ENCODE results near the gene ACTRT3. TPM values are rescaled to one million over a fixed set of nuclear protein-coding genes. Genes with fewer than 3 reads are reported as not detected.
A peak's percentile ranks its signal among the peaks of the same experiment; 100 is the strongest.

Gene ACTRT3
- 12.3 and 14.3 TPM in 2 replicates for total RNA-seq

DNA sequence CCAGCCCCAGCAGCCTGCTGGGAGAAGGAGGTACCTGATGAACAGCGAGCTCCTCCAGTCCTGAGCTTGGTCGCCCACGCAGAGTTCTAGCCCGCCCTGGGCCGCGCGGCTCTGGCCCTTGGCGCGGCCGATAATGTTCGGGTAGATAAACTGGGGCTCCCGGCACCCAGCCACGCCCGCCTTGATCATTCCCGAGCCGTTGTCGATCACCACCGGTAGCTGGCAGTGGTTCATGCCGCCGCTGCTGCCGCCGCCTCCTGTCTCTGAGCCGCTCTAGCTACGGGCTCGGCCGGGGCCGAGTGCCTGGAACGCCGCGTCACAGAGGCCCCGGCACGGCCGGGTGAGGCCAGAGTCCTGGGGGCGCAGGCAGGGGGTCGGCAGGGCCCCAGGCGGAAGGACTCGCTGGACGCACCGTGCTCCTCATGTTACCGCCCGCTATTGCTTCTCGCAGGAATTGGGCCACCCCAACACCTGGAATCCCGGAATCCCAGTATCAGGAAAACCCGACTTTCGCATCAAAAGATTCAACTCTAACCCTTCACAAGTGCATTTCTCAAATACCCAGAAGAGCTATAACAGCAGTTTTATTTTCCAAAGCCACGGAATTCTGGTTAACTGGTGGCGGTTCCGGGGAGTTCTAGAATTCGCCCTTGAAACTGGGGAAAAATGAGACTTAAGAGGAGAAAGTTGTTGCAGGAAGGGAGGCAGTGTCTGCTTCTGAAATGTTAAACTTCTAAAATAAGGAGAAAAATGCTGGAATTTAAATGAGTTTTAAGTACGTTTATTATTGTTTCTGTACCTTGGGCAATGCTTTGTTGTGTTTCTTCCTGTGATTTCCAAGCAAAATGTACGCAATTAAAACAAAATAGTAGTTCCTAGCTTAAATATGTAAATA, at the start of gene ACTRT3:
Gene ACTRT3 (minus strand): TSS at position 275 of the 895 bp plus-strand sequence. CDS start 41 bp downstream, at position 234.
- DNase-seq (ENCODE audit: low read depth), result peak; percentile 57

DNA sequence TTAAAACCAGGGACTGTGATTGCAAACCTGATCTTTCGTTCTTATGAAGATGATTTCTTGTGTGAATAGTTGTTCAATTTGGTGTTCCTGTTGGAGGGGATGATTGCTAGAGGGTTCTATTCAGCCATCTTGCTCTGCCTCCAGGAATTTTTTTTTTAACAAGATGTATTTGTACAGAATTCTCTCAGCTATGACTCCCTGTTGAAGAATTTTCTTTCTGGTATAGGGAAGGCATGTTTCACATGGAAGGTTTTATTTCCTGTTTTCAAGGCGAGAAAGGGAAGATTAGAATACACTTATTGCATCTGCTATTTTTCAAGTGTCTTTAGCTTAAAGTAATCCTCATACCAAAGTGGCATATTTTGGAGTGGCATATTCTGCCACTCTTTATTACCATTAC, 49.0 kb upstream of the ACTRT3 start:
- peak; percentile 69 for DNase-seq (ENCODE audit: low read depth)

DNA sequence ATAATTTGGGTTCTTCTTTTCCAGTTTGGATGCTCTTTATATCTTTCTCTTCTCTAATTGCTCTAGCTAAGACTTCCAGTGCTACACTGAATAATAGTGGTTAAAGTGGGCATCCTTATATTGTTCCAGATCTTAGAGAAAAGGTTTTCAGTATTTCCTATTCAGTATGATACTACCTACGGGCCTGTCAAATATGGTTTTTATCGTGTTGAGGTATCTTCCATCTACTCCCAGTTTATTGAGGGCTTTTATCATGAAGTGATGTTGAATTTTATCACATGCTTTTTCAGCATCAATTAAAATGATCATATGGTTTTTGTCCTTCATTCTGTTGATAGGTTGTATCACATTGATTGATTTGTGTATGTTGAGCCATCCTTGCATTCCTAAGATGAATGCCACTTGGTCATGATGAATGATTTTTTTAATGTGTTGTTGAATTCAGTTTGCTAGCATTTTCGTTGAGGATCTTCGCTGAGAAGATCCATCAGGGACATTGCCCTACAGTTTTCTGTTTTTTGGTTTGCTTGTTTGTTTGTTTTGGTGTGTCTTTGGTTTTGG, 46.3 kb upstream of the ACTRT3 start:
- DNase-seq (ENCODE audit: low read depth), result no peak

DNA sequence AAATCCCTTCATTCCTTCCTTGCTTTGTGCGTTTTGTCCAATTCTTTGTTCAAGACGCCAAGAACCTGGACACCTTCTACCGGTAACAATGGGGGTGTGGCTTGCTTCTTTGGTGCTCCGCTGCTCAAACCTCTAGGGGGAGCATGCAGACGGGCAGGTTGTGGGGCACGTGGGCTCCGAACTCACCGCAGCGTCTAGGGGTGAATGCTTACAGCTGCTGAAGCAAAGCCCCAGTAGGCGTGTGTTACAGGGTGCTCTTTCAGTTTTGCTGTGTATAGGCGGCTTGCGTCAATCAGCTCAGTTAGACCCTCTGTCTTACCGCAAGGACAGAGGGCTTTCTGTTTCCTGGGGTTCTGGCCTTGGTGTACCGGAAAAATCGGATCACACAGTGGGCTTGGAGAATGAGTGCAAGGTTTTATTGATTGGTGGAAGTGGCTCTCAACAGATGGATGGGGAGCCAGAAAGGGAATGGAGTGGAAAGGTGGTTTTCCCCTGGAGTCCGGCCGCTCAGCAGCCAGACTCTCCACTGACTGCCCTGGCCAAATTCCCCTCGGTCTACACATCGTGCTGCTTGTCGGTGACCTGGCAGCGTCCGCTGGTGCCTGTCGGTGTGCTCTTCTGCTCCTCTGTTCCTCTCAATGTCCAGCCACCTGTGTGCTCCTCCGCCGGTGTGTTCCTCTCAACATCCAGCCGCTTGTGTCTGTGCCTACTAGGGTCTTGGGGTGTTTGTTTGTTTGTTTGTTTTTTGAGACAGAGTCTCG, 44.6 kb upstream of the ACTRT3 start:
- no peak for DNase-seq (ENCODE audit: low read depth)

DNA sequence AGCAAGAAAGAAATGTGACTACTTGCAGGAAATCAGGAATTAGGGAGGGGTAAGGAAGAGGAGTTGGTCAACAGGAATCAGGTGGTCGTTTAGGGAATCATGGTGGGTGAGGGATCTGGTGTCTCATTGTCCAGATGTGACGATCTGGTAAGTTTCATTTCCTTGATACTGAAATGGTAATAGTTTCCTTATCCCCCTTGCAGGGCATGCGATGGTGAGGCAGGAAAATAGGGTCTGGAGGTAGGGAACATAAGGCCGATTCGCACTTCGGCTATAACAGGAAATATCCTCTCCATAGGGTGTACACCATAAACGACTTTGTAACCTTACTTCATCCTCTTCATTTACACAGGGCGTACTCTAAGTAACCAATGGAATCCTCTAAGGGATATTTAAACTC, 43.9 kb upstream of the ACTRT3 start:
- DNase-seq (ENCODE audit: low read depth), result no peak

DNA sequence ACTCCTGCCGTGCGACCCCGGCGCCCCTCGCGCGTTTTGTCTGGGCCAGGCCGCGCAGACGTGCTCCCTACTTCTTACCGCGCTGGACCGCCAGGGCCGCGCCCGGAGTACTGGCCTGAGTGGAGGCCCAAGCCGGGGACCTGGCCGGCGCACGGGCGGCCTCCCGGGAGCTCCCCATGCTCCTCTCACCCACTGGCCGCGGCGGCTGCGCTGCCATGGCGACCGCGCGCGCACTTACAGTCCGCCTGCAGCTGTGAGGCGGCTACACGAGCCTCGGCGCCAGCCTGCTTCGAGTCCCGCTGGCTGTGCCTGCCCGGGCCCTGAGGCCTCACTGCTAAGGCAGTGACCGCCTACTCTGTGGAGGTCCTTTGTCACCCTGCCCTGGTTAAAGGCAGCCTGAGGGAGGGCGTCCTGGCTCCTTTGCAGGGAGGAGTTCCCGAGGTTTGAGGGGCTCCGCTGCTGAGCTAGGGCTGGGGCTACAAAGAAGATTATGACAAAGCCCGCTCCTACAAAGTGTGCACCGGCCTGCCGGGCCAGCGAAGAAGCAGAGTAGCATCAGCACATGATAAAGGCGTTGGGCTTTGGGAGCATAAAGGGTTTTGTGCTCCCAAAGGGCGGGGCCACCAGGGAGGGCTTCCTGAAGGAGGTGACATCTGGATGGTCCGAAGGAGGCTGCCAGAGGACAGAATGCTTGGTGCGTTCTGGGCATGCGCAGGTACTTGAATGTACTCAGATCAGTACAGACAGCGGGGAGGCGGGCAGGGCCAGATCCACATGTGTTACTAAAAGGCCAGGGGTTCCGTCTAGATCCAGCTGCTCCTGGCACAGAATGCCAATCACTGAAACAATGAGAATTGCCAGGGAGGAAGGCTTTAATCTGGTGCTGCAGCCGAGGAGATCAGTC, 43.2 kb upstream of the ACTRT3 start, which contains the start of the genes LRRC34 and LRRIQ4:
Gene LRRC34 (minus strand): TSS at position 573 of the 904 bp plus-strand sequence. CDS start 356 bp downstream, at position 217.
Gene LRRIQ4 (plus strand): TSS at position 539 of the 904 bp plus-strand sequence. CDS start 9,052 bp downstream, outside the sequence.
- DNase-seq (ENCODE audit: low read depth), result peak; percentile 66

DNA sequence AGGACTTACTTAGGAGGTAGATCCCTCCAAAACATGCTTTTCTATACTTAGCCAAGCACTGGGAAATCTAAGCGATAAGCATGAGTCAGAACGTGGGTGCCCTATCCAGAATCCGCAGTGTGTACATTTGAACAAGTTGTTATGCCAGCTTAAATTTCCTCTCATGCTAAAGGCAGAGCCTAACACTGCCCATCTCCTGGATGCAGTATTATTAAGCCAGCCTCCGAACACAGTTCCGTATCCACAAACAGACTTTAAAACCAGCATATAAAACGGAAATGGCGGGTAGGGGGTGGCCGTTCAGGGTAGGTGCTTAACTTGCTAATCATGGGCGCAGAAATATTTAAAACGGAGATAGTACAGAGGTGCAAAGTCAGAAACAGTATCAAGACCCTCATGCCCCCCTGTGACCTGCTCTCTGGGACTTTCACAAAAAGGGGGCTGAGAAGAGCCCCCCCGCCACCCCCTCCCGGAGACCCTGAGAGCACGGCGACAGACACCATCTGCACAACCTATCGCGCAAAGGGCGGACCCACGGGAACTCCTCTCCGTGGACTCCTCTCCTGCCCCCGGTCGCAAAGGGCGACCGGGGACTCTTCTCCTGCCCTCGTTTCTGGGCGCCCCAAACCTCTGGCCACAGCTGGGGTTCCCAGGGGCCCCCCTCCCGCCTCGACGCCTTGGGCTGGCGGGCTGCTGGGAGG, 42.4 kb upstream of the ACTRT3 start:
- peak; percentile 32 for DNase-seq (ENCODE audit: low read depth)

DNA sequence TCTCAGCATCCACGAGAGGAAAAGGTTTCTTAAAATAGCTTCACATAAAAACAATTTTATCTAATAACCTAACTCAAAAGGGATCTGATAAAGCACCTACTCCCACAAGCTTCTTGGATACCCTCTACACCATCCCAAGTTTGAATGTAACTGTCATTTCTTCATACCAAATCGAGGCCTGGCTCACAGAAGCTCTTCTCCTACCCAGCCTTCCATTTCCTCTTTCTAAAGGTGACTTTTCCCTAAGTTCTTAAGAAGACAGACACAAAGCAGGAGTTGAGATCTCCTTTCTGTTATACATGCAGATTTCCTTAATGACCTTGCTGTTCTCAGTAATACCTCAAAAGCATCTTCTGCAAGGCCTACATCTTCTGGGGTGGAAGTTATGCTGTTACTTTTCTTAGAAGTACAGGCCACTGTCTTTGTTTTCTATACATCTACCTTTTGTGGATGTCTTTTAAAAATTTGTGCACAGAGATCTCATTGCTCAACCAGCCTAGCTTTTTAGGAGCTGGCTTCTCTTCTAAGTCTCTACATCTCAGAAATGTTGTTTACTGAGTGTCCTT, 40.0 kb upstream of the ACTRT3 start:
- DNase-seq (ENCODE audit: low read depth), result no peak

DNA sequence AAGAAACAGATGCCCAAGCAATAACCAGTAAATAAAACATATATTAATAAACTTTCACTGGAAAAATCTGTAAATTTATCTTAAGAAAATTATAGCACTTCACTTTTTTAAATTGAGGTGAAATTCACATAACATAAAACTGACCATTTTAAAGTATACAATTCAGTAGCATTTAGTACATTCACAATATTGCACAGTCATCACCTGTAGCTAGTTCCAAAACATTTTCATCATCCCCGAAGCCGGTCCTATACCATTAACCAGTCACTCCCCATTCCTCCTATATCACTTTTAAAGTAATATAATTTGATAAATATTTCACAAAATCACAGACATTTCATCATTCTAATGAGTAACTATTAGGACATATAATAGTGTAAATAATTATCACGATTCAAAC, 35.3 kb upstream of the ACTRT3 start:
- no peak for DNase-seq (ENCODE audit: low read depth)

DNA sequence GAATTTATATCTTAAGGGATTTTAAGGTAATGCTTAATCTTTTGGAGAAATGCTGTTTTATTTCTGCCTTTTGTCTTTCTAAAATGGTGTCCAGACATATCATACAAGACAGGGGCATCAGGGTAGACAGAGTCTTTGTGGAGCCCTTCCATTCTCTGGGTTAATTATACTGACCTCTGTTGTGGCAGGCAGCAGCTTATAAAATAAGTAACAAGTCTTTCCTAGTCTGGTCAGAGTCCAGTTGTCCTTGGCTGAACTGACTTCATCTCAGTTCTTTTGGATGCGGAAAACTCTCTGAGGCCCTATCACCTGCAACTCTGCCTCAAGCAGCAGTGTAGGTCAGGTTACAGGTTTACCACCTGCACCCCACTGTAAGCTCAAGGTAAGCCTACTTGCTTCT, 23.0 kb upstream of the ACTRT3 start:
- no peak for DNase-seq (ENCODE audit: low read depth)

DNA sequence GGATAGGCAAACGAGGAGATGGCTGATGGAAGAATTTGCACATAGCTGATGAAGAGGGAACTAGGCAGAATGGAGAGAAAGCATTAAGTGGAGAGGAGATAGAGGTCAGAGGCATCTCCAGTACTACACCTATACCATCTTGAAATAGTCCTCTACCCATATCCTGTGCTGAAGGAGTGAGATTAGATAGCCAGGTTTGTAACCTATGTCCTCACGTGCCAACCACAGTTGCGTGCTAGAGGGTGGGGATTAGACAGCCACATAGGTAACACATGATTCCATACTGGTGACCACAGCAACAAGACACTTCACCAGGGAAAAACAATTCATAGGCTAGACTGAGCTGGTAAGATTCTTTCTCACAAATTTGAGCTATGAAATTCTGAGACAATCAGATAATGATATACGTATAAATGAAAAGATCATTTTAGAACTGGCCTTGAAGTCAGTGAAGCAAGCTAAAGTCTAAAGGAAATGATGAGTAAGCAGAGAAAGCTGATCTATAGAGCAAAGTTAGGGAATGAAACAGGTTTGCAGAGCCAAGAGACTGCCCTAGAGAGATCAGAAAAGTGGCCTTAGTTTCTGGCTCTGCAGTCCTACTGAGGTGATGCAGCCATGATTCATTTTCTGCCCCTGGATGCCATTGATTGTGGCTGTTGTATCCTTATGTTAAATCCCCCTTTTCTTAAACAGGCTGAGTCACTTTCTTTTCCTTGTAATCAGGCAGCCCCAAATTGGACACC, 21.5 kb upstream of the ACTRT3 start:
- DNase-seq (ENCODE audit: low read depth), result no peak

DNA sequence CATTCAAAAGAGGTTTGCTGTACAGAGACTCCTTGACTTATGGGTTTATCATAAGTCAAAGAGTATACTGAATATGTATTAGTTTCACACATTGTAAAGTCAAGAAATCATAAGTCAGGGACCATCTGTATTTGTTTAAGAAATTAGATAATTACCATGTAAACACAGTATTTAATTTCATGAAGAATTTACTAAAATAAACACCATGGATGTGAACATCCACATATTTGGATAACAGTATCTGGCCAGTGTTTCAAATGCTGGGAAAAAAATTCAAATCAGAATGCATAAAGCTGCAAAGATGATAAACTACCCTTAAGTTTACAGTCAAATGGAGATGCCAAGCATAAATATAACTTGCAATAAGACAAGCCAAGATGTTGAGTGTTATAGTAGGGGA, 20.9 kb upstream of the ACTRT3 start:
- no peak for DNase-seq (ENCODE audit: low read depth)

DNA sequence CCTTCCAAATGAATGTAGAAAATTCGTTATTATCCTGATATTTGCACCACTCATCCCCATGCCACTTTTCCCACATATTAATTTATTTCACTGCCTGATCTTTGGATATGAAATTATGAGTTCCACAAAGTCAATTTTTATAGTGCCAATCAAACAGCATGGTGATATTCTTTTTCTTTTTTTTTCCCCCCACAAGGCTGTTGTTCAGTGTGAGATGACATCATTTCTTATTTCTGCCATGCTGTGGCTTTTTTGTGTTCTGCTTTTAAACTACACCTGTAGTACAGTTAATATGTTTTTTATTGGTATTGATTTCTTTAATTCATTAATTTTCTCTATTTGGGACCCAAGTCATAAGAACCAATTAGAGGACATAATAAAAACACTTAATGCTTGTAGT, 18.4 kb upstream of the ACTRT3 start:
- DNase-seq (ENCODE audit: low read depth), result no peak

DNA sequence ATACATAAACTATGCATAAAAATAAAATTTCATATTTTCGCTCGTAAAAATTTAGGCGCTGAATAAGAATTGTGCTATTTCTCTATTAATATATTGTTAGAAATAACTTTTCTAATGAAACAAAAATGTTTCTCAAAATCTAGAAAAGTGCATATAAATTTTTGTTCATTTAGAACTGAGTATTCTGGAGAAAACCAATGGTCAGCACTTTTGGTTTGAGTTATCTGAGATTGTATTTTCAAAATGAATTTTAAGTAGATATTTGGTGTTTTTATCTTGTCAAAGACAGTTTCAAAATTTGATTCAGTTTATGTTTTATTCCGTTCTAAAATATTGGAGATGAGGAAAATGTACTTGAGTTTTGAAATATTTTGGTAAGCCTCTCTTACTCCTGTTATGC, 17.8 kb upstream of the ACTRT3 start:
- DNase-seq (ENCODE audit: low read depth), result no peak

DNA sequence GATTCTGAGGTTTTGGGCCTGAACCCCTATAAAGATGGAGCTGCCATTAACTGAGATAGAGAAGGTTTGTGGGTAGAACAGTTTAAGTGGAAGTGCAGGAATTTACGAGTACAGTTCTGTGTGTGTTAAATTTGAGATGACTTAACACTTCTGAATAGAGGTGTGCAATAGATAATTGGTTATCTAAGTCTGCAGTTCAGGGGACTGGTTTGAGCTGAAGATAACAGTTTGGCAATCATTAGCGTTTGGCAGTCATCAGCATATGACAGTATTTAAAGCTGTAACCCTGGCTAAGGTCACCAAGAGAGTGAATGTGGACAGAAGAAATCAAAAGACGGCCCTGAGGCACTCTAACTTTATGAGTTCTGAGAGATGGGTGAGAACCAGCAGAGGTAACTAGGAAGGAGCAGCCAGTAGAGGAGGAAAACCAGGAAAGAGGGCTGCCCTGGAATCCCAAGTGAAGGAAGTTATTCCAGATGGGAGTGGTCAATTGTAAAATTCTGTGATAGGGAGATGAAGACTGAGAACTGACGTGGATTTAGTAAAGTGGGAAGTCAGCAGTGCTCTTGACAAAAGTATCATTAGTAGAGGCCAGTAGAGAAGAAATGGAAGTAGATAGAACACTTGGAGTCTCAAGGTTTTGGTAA, 12.0 kb upstream of the ACTRT3 start:
- no peak for DNase-seq (ENCODE audit: low read depth)

DNA sequence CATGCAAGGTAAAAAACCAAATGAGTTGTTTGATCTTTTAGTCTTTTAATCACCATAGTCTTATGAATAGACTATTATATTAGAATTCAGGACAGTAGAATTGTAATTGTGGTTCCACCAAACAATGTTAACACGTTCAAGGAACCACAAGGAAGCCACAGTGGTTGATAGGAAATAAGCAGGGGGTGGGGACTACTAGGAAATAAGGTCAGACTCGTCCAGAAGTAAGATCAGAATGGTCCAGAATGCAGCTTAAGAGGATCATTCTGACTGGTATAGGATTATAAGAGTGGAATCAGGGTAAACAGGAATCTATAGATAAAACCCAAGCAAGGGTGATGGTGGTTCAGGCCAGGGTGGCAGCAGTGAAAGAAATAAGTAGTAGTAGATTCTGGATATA, 11.4 kb upstream of the ACTRT3 start:
- DNase-seq (ENCODE audit: low read depth), result no peak

DNA sequence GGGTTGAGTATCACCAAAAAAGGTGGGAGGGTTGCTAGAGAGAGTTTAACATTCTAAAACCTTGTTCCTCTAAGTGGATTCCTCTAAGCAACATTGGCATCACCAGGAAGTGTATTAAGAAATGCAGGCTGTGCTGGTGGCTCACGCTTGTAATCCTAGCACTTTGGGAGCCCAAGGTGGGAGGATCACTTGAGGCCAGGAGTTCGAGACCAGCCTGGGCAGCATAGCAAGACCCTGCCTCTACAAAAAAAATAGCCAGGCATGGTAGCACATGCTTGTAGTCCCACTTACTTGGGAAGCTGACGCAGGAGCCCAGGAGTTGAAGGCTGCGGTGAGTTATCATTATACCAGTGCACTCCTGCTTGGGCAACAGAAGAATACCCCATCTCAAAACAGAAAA, 8.5 kb upstream of the ACTRT3 start:
- no peak for DNase-seq (ENCODE audit: low read depth)

DNA sequence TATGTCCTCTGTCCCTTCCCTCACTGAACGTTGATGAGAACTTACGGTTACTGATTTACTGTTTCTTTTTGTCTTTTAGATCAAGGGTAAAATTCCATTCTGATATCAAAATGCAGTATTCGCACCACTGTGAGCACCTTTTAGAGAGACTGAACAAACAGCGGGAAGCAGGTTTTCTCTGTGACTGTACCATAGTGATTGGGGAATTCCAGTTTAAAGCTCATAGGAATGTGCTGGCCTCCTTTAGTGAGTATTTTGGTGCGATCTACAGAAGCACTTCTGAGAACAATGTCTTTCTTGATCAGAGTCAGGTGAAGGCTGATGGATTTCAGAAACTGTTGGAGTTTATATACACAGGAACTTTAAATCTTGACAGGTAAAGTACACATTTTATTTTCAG, 4.8 kb upstream of the ACTRT3 start:
- DNase-seq (ENCODE audit: low read depth), result no peak

Measured in renal cortical epithelial cell (primary cell).